Naive thymus-derived CD8-positive, alpha-beta T cell (primary cell): ENCODE results near the gene KIAA1755. TPM values are rescaled to one million over a fixed set of nuclear protein-coding genes. Genes with fewer than 3 reads are reported as not detected.

ENCODE experiments used
- ATAC-seq, 2 donors: fragments of 150-1000 bp; cut with Tn5 transposase in 1 of 2; sonication (Bioruptor Pico), chemical (Tn5 transposase) in 1 of 2; 1 replicate in 1 of 2; 2 replicates in 1 of 2; pipeline ENCODE4 v1.10.0; 2021; ENCODE audit warnings: mild to moderate bottlenecking in 2 of 2, moderate library complexity in 2 of 2
- POLR2A ChIA-PET: fragments of 350-600 bp; sonication (Branson Sonifier 250); formaldehyde crosslinking; loops from one replicate; lab custom pipeline; 2021; ENCODE audit warnings: antibody characterized with exemption; lab: Charles Lee
- DNase-seq, 10 donors: peaks; one replicate each; pipeline versions ENCODE4 v3.0.0 to v3.0.0-alpha.2; 2020 to 2022
- H3K27ac Mint-ChIP-seq, 10 donors: one replicate each; pipeline ENCODE4 v1.8.0; 2020 to 2022; ENCODE audit warnings: mild to moderate bottlenecking in 10 of 10, mixed read lengths in 10 of 10, moderate library complexity in 4 of 10, inconsistent platforms in 1 of 10
- H3K27me3 Mint-ChIP-seq, 5 donors: one replicate each; pipeline ENCODE4 v1.8.0; 2021 to 2022; ENCODE audit warnings: mixed read lengths in 5 of 5
- H3K36me3 Mint-ChIP-seq, 3 donors: one replicate each; pipeline ENCODE4 v1.8.0; 2020 to 2022; ENCODE audit warnings: mixed read lengths in 3 of 3, mild to moderate bottlenecking in 2 of 3, inconsistent platforms in 1 of 3
- H3K4me1 Mint-ChIP-seq, 4 donors: one replicate each; pipeline ENCODE4 v1.8.0; 2021 to 2022; ENCODE audit warnings: mixed read lengths in 4 of 4
- H3K4me3 Mint-ChIP-seq, 10 donors: one replicate each; pipeline ENCODE4 v1.8.0; 2020 to 2022; ENCODE audit warnings: mild to moderate bottlenecking in 10 of 10, mixed read lengths in 10 of 10, moderate library complexity in 6 of 10, inconsistent platforms in 1 of 10
- H3K9me3 Mint-ChIP-seq, 9 donors: one replicate each; pipeline ENCODE4 v1.8.0; 2020 to 2022; ENCODE audit warnings: mixed read lengths in 9 of 9, mild to moderate bottlenecking in 3 of 9, inconsistent platforms in 1 of 9, moderate library complexity in 1 of 9
- polyA plus RNA-seq, 3 donors: library from polyadenylated mRNA; unstranded; fragments of 300-500 nt; fragmentation: Illumina TruSeq; gene quantifications; one replicate each; pipeline ENCODE4 v1.2.3, GENCODE V29; 2021
- total RNA-seq, 8 experiments: library from RNA in 2 of 8; stranded (reverse) in 2 of 8; gene quantifications; one replicate each; pipeline ENCODE4 v1.2.3 and lab custom pipeline; 2021 to 2026

The KIAA1755 gene
- total and polyA plus RNA-seq, 5 experiments from 2014 or later = not detected

DNA sequence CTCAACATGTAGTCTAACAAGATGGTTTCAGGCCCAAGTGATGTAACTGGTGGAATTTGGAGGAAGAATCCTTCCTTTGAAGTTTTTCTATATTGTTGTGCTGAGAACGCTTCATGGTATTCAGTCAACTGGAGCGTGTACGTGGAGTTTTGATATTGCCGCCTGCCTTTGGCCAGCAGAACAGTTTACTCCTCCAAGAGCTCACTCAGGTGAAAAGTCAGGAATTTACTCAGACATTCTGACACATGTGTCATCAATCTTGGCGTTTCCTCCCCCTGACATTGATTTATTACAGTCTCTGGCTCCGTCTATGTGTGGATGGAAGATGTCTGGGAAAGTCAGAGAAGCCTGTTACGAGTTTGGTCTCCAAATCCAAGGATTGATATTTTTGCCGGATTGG, 76.4 kb downstream of the KIAA1755 start:
- ATAC-seq (no peak), DNase-seq (no peak)
- no peaks in the 10 kb centered on the region for H3K36me3 Mint-ChIP-seq
- no peaks in the 10 kb centered on the region for H3K9me3 Mint-ChIP-seq
- H3K4me1 Mint-ChIP-seq = no peaks in the 10 kb centered on the region
- POLR2A ChIA-PET = no interaction called here
- H3K27me3 Mint-ChIP-seq = peaks cover 3 to 28% (median 12%) of the 10 kb centered on the region in 5 donors
- H3K4me3 Mint-ChIP-seq = no peak overlapping the region
- H3K27ac Mint-ChIP-seq = no peak overlapping the region

DNA sequence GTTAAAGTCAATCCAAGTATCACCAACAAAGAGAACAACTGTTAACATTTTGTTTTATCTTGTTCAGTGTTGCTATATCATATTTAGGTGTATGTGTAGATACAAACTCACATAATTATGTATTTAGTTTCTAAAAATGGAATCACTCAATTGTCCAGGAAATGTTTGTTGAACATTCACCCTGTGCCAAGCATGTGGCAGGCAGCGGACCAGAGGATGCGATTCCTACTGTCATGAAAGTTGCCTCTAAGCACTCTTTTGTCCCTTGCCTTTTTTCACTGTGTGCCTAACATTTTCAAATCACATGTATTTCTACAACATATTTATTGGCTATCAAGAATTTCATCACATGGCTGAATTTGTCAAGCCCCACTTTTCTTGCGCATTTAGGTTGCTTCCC, 78.6 kb downstream of the KIAA1755 start:
- H3K4me3 Mint-ChIP-seq = no peak overlapping the region
- POLR2A ChIA-PET = no interaction called here
- H3K9me3 Mint-ChIP-seq = no peaks in the 10 kb centered on the region
- no peak overlapping the region for H3K27ac Mint-ChIP-seq
- no peaks in the 10 kb centered on the region for H3K36me3 Mint-ChIP-seq
- no peak for ATAC-seq
- H3K4me1 Mint-ChIP-seq = peaks cover 0 to 1% (median 0%) of the 10 kb centered on the region in 4 donors
- no peak for DNase-seq
- H3K27me3 Mint-ChIP-seq = peaks cover 14 to 32% (median 23%) of the 10 kb centered on the region in 5 donors

DNA sequence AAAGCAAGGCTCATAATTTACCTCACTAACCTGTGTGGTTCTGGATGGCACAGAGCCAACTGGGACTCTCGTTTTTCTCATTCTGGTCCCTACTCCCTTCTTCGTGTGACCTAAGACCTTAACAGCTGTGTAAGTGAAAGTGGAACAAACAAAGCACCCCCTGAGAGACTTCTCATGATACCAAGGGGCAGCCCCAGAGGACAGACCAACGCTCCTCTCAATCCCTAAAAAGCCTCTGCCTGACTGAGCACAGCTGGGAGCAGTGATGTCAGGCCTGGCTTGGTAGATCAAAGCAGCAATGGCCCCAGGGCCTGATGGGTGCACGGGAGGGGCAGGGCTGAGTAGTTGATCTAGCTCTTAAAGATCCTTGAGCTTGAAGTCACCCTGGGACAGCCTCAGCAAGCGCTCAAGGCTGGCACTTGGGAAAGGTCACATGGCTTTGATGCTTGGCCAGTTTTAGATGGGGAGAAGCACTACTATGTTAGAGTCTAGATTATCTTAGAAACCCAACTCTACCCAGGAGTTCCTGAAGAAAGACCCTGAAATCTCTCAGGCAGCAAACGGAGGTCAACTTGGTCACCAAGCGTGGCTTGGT, 79.2 kb downstream of the KIAA1755 start:
- Mint-ChIP-seq H3K27me3 (peaks cover 13 to 32% (median 24%) of the 10 kb centered on the region in 5 donors), H3K9me3 (no peaks in the 10 kb centered on the region), H3K4me3 (no peak overlapping the region), H3K4me1 (peaks cover 0 to 1% (median 0%) of the 10 kb centered on the region in 4 donors), H3K36me3 (no peaks in the 10 kb centered on the region), H3K27ac (no peak overlapping the region)
- ATAC-seq = no peak
- no peak for DNase-seq
- POLR2A ChIA-PET = no interaction called here

DNA sequence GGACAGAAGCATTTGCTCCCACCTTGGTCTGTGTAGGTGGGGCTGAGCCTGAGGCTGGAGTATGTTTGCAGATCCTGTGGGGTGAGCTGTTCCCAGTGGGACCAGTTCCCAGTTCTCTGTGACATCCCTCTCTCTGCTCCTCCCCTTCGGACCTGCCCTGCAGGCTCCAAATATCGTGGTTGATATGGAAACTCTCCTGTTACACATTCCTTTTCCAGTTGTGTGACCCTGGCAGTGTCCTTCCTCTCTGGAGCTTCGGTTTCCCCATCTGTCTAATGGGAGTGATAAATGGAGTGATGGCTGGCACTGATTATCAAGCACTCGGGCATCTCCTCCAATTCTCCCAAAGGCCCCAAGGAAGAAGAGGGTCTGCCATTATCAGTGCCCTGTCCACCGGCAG, 79.8 kb downstream of the KIAA1755 start:
- Mint-ChIP-seq H3K27ac (no peak overlapping the region), H3K4me1 (peaks cover 0 to 1% (median 0%) of the 10 kb centered on the region in 4 donors), H3K36me3 (no peaks in the 10 kb centered on the region), H3K9me3 (no peaks in the 10 kb centered on the region), H3K27me3 (peaks cover 13 to 32% (median 23%) of the 10 kb centered on the region in 5 donors), H3K4me3 (no peak overlapping the region)
- DNase-seq (no peak), ATAC-seq (no peak)
- POLR2A ChIA-PET = no interaction called here

DNA sequence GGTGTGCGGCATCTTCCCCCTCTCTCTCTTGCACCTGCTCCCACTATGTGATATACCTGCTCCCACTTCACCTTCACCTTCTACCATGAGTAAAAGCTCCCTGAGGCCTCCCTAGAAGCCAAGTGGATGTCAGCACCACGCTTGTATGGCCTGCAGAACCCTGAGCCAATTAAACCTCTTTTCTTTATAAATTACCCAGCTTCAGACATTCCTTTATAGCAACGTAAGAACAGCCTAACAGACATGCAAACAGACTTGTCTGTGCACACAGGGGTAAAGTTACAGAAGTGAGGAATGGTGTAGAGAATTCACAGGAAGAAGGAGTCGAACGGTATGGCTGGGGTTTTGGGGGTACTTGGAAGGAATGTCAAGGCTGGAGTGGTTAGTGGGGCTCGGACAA, 80.7 kb downstream of the KIAA1755 start:
- H3K9me3 Mint-ChIP-seq = no peaks in the 10 kb centered on the region
- peaks cover 13 to 32% (median 18%) of the 10 kb centered on the region in 5 donors for H3K27me3 Mint-ChIP-seq
- ATAC-seq (no peak), DNase-seq (no peak)
- no peaks in the 10 kb centered on the region for H3K36me3 Mint-ChIP-seq
- POLR2A ChIA-PET = no interaction called here
- H3K27ac Mint-ChIP-seq = no peak overlapping the region
- H3K4me1 Mint-ChIP-seq = peaks cover 0 to 1% (median 0%) of the 10 kb centered on the region in 4 donors
- H3K4me3 Mint-ChIP-seq = no peak overlapping the region

DNA sequence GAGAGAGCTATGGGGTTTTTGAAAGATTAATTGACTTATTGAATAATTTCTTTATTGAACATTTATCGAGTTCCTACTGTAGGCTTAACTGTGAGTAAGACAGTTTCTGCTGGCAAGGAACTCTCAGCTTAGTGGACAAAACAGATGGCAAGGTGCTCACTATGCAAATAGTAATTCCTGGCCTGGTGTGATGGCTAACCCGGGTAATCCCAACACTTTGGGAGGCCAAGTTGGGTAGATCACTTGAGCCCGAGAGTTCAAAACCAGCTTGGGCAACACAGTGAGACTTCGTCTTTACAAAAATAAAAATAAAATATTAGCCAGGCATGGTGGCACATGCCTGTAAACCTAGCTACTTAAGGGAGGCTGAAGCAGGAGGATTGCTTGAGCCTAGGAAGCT, 82.0 kb downstream of the KIAA1755 start:
- Mint-ChIP-seq H3K4me1 (peaks cover 0 to 1% (median 0%) of the 10 kb centered on the region in 4 donors), H3K4me3 (no peak overlapping the region), H3K9me3 (no peaks in the 10 kb centered on the region), H3K27ac (no peak overlapping the region), H3K36me3 (no peaks in the 10 kb centered on the region), H3K27me3 (peaks cover 10 to 25% (median 13%) of the 10 kb centered on the region in 5 donors)
- no peak for DNase-seq
- POLR2A ChIA-PET = no interaction called here
- ATAC-seq = no peak

DNA sequence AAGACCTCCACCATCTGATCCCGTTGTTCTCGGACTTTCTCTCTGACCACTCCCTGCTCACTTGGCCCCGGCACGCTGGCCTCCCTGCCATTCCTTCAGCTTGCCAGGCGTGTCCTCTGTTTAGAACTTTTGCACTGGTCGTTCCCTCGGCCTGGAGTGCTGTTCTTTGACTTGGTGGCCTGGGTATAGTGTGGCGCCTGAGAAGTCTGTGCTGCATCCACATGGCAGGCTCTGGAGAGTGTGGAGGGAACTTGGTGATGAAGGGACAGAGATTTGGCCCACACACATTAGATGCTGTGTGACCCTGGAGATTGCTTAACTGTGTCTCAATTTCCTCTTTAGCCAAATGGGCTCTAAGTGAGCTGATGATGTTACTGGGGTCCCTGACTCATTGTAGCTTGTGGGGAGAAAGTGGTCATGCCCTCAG, 82.5 kb downstream of the KIAA1755 start:
- Mint-ChIP-seq H3K27ac (no peak overlapping the region), H3K4me1 (peaks cover 0 to 1% (median 0%) of the 10 kb centered on the region in 4 donors), H3K9me3 (no peaks in the 10 kb centered on the region), H3K27me3 (peaks cover 10 to 20% (median 13%) of the 10 kb centered on the region in 5 donors), H3K4me3 (no peak overlapping the region), H3K36me3 (no peaks in the 10 kb centered on the region)
- ATAC-seq (no peak), DNase-seq (no peak)
- POLR2A ChIA-PET = no interaction called here

DNA sequence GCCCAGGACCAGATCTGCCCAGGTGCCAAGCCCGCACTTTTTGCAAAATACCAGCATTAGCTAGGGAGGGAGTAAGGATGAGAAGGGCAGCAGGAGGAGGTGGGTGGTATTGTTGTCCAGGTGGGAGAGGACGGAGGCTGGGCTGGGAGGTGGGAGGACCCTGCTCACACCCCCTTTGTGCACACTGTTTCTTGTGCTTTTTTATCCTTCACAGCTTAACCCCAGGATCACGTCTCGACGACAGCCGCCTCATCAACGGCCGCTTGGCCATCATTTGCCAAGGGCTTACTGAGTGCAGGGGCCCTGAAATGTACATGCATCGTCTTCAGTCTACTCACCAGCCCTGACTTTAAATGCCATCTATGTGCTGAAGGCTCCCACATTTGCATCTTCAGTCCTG, 83.3 kb downstream of the KIAA1755 start:
- Mint-ChIP-seq H3K27ac (no peak overlapping the region), H3K4me1 (peaks cover 0 to 1% (median 0%) of the 10 kb centered on the region in 4 donors), H3K4me3 (no peak overlapping the region), H3K27me3 (peaks cover 10 to 21% (median 13%) of the 10 kb centered on the region in 5 donors), H3K36me3 (no peaks in the 10 kb centered on the region), H3K9me3 (no peaks in the 10 kb centered on the region)
- POLR2A ChIA-PET = no interaction called here
- no peak for ATAC-seq
- DNase-seq = no peak

DNA sequence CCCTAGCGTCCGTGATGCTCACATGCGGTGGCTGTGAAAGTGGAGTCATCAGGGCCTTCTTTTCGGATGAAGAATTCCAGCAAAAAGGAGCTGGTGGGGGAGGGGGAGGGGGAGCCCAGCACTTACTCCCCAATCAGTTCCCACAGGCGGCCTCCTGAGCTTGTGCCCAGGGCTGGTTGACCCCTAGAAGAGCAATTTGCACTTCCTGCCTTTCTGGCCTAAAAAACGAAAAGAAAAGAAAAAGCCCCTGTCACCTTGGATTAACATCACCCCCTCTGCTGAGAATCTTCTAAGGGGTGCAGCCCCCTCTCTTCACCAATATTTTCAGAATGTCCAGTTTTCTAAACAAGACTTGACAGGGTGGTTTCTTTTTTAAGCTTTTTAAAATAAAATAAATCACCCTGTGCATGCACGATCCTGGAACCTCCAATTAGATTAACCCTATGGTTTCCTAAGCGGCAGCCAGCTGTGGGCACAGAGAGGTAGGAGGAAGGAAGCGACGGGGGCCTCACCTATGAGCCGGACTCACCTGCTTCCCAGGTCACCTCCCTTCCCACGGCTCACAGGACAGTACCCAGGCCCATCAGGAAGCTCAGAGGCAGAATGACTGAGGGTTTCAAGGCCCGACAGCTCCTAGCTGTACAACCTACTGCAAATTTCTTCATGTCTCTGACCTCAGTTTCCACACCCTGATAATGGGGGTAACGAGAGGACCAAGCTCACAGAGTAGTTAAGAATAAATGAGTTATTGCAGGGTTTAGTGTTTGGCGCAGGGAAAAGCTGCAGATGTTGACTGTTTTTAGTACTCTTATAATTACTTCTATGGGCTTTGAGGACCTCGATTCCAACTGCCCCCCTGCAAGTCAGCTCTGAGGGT, 85.0 kb downstream of the KIAA1755 start:
- H3K27me3 Mint-ChIP-seq = peaks cover 13 to 29% (median 18%) of the 10 kb centered on the region in 5 donors
- no peaks in the 10 kb centered on the region for H3K36me3 Mint-ChIP-seq
- ATAC-seq (no peak), DNase-seq (no peak)
- peaks cover 0 to 1% (median 0%) of the 10 kb centered on the region in 4 donors for H3K4me1 Mint-ChIP-seq
- no peak overlapping the region for H3K4me3 Mint-ChIP-seq
- POLR2A ChIA-PET = no interaction called here
- H3K9me3 Mint-ChIP-seq = no peaks in the 10 kb centered on the region
- no peak overlapping the region for H3K27ac Mint-ChIP-seq

DNA sequence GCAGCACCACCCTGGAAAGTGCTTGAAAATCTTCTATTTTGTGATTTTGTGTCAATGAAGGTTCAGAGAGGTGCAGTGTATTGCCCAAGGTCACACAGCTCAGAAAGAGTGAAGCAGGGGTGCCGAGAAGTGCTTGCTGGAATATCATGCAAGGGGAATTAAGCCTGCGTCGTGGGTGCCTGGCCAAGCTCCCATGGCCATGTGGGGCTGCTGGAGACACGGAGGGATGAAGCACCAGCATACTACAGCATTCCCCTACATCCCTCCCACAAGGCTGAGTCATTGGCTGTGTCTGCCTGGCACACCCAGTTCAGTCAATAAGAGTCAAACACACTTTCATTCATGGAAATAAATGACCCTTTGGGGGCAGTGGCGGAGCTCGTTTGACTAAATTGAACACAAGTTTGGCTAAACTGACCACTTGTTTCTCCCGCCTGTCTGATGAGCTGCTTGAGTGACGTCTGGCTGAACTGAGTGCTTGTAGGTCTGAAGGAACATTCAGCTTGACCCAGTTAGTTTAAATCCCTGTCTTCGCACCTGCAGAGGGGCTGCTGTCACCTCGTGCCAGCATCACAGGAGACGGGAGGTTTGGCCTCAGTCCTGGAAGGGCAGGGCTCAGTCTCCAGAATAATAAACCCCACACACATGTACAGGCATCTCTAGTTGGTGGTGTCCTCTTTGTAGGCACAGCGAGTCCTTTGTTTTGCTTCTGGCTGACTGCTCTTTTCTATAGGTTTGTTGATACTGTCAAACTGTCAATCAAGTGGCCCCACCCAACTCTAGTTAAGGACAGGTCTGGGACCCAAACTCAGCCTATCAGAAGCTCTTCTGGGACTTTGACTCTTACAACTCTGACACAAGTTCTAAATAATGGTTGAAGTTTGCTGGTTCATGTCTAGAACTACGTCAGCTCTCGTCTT, 87.0 kb downstream of the KIAA1755 start:
- ATAC-seq (no peak), DNase-seq (no peak)
- H3K27ac Mint-ChIP-seq = peak overlapping the region in 1 of 10 donors; percentile 75
- no peak overlapping the region for H3K4me3 Mint-ChIP-seq
- no peaks in the 10 kb centered on the region for H3K36me3 Mint-ChIP-seq
- H3K4me1 Mint-ChIP-seq = peaks cover 0 to 7% (median 2%) of the 10 kb centered on the region in 4 donors
- no peaks in the 10 kb centered on the region for H3K9me3 Mint-ChIP-seq
- peaks cover 13 to 25% (median 15%) of the 10 kb centered on the region in 5 donors for H3K27me3 Mint-ChIP-seq
- POLR2A ChIA-PET = no interaction called here

DNA sequence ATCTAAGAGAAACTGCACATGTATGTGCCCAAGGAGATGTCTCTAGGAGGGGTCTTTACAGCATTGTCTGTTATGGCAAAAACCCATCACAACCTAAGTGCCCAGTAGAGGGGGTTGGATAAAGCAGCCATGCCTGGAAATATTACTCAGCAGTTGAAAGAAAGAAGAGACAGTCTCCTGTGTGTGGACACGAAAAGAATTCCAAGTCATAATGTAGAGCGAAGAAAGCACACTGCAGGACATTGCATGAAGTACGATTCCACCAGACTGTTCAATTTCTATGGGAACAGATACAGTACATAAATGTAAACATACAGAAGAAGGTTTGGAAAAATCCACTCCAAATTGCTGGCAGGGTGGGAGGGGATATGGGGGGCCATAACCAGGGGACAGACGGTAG, 88.1 kb downstream of the KIAA1755 start:
- peaks cover 0 to 10% (median 1%) of the 10 kb centered on the region in 4 donors for H3K4me1 Mint-ChIP-seq
- DNase-seq = no peak
- no peaks in the 10 kb centered on the region for H3K9me3 Mint-ChIP-seq
- POLR2A ChIA-PET = no interaction called here
- no peak for ATAC-seq
- H3K27ac Mint-ChIP-seq = no peak overlapping the region
- peaks cover 4 to 14% (median 12%) of the 10 kb centered on the region in 5 donors for H3K27me3 Mint-ChIP-seq
- H3K36me3 Mint-ChIP-seq = no peaks in the 10 kb centered on the region
- no peak overlapping the region for H3K4me3 Mint-ChIP-seq

DNA sequence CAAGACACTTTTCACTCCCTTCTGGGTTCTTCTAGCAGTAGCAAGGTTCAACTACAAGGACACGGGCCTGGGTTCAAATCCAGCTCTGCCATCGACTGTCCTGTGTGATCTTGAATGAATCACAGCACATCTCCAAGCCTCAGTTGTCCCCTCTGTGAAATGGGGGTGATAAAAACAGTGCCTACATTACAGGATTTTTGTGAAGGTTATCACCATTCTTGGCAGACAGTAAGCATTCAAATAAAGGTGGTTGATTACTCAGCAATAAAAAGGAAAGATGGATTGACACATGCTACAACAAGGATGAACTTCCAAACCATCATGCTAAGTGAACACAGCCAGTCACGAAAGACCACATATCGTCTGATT, 88.9 kb downstream of the KIAA1755 start:
- ATAC-seq = no peak
- no peak overlapping the region for H3K27ac Mint-ChIP-seq

More for the DNA sequence above, 88.9 kb downstream of the KIAA1755 start:
- Mint-ChIP-seq H3K36me3 (no peaks in the 10 kb centered on the region), H3K4me1 (peaks cover 0 to 10% (median 1%) of the 10 kb centered on the region in 4 donors), H3K4me3 (no peak overlapping the region), H3K27me3 (peaks cover 3 to 13% (median 7%) of the 10 kb centered on the region in 5 donors), H3K9me3 (no peaks in the 10 kb centered on the region)
- POLR2A ChIA-PET = no interaction called here
- no peak for DNase-seq
